CD4-positive, alpha-beta T cell treated with Interleukin-4 for 4 hours (primary cell): Measurements from ENCODE around the gene RPRM.
"Not testable (repeated sequence)": the region's sequence is repeated elsewhere in the genome, so short reads cannot be mapped to it uniquely, and the experiment has no call there.

Experiments
- DNase-seq: peaks from one replicate; pipeline ENCODE4 v3.0.0-alpha.2; 2020

Gene RPRM

DNA sequence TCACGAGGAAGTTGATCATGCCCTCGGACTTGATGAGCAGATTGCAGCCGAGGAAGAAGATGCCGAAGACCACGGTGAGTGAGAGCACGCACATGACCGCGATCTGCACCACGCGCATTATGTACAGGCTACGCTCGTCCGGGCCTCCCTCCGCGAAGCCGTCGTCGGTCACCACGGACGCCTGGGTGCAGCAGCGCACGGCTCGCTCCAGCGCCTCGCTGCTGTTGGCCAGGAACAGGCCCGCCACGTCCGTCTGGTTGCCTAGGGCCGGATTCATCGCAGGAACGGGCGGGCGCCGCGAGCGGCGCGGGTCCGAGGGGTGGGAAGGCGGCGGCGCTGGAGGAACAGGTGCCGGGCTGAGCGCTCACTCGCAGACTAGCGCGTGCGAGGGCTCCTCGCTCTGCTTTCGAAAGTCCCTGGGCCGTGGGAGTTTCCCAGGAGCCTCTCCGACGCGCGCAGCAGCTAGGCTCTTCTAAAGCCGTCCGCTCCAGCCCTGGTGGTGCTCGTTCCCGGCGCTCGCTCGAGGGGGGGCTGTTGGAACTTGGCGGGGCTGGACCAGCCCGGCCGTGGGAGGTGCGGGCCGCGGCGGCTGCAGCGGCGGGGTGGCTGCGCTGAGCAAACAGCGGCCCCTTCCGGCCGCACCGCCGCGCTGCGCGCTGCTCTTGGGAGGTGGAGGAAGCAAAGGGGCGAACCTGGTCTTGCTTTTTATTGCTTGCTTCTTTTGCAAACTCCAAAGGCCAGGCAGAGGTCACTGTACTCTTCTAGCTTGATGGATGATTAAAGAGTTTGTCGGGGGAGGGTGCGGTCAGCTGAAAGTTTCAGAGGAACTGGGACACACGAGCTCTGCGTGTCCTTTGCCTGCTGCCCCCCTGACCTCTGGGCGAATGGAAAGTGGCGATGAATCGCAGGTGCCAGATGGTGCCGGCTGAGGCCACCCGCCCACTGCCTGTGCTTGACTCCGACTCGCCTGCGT lies at the start of gene RPRM:
Gene RPRM (minus strand): TSS at position 474 of the 973 bp plus-strand sequence. CDS start 197 bp downstream, at position 277.
- peak; percentile 32 for DNase-seq

DNA sequence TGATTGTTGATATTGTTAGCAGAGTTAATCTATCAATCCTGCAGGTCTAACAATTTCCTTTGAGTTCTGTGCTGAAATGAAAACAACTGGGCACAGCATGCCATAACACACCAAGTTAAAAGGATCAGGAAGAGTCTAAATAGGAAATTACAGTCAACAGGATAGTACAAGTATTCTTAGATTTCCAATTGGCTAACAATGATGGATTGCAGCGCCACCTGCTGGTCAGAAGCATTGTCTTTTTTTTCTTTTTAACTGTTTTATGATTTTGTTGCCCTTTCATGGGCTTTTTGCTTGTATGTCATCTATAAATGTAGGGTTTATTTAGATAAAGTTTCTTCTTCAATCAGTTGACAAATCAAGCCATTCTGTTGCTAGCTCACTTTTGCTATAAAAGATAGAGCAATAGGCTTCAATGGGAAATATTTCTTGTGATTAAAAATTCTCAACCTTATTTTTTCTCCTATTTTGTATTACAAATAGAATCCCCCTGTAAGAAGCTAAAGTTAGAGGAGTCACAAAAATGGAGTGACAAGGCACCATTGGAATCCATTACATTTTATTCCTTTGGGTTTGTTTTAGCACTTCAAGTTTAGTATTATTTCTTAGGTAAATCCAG lies 40.8 kb upstream of the RPRM start:
- peak; percentile 47 for DNase-seq

DNA sequence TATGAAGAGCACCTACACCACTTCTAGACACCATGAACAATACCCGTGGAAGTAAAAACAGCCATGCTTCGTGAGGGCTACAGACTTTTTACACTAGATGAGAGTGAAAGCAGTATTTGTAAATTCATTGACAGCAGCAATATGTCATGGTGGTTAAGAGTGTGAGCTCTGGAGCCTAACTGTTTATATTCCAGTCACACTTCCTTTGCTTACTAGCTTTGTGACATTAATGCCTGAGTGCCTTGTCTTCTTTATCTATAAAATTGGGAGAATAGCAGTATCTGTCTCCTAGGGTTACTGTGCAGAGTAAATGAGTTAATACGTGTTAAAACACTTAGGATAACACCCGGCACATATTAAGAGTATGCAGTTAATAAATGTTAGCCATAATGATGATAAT lies 33.8 kb upstream of the RPRM start:
- no peak for DNase-seq

DNA sequence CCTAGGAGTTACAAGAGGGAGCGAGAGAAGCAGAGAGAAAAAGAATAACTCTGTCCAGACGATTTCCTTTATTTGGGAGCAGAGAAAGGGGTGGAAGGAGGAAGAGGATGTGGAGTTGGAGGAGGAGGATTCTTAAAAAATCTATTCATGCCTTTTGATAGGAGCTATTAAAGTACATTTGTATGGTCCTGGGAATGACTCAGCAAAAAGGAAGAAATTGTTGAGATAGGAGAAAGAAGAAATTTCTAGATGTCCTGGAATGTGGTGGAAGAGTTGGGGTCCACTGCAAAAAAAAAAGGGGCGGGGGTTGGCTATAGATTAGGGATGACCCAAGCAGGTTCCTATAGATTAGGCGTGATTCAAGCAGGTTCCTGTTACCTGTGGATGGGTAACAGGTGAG lies 32.4 kb upstream of the RPRM start:
- DNase-seq = no peak

DNA sequence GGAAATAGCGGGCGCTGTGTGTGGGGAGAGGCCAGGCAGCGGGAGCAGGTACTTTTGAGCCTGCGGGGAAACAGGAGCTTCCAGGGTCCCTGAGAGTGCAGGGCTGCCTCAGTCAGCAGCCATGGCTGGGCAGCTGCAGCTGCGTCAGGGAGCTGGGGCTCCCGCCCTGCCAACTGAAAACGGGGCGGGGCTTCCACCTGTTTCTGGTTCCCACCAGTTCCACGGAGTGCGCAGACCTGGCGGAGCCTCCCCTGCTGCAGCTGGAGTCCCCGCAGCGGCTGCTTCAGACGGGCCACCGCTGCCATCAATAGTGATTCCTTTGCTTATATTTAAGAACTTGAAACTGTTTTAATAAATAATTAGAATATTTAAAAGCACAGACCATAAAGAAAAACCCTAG lies 30.6 kb upstream of the RPRM start:
- DNase-seq = no peak

DNA sequence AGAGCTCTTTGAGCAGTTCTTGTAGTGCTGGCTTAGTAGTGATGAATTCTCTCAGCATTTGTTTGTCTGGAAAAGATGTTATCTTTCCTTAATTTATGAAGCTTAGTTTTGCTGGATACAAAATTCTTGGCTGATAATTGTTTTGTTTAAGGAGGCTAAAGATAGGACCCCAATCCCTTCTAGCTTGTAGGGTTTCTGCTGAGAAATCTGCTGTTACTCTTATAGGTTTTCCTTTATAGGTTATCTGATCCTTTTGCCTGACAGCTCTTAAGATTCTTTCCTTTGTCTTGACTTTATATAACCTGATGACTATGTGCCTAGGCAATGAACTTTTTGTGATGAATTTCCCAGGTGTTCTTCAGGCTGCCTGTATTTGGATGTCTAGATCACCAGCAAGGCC lies 27.9 kb upstream of the RPRM start:
- not testable (repeated sequence) for DNase-seq

DNA sequence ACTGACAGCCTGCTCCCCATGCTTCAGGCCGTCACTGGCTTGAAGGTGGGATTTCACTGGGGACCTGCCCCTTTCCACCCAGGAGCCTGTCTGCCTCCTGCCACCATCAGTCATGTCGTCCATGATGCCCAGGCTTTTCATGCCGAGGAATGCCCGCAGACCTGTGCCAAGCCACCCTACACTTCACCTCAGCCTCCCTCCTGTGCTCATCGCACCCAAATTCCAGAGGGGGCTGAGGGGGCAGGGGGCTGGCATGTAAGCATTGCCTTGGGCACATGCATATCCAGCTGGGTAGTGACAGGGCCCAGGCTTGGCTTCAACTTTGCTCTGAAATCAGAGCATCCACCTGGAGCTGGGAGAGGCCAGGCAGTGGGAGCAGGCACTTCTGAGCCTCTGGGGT lies 20.9 kb upstream of the RPRM start:
- DNase-seq = no peak

DNA sequence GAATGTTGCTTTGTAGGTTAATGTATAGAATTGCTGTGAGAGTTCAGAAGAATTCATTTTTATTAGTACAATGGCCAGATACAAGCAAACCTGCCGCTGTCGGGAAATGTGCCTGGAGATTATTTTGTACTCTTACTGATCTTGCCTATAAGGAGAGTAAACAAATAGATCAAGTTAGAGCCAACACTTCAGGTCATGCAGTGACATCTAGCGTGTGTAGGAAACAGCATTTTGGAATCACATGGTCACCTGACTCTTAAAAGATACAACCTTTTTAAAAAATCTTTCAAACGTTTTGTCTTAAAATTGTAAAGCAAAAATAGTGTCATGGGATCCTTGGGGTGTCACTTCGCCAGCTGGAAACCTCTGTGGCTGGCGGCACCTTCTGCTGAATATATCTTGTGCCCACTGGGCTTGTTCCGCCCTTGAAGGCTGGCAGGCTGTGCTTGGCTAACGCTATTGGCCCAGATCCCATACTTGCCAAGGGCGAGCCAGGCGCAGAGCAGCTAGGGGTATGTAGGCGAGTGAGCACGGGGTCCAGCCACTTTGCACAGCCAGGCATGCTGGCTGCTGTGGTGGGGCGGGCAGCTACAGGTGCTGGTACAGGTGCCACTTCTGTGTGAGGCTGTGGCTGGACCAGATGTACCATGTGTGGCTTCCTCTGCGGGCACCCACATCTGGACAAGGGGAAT lies 19.5 kb upstream of the RPRM start:
- DNase-seq = no peak

DNA sequence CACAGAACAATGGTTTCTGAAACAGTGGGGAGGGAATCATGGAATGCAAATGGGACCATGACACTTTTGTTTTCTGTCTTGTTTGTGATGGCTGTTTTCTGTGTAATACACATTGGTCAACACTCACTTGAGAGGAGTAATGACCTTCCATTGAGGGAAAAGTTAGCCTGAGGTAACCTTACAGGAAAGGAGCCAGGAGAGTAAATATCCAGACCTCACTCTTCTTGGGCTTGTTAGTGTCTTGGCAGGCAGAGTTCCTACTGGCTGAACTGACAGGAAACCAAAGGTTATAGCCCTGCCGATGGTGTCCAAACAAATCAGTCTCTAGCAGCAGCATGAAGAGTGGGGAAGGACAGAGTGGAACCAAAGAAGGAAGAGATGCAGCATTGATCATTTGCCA lies 17.2 kb upstream of the RPRM start:
- no peak for DNase-seq

DNA sequence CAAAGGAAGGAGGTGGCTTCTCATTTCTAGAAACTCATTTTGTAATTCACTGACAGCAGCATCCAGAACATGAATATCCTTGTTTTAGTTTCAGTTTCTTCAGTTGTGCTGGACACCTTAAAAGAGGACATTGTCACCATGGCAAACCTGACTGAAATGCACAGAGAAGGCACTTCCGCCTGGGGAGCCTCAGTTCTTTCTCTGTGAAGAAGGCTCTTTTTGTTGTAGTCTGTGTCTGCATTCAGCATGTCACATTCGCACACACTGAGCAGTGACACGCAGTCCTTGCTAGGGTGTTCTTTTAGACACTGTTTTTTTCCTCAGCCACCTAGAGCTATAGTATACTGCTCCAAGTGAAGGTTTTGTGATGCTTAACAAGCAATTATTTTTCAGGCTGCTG lies 9.5 kb upstream of the RPRM start:
- DNase-seq = no peak

DNA sequence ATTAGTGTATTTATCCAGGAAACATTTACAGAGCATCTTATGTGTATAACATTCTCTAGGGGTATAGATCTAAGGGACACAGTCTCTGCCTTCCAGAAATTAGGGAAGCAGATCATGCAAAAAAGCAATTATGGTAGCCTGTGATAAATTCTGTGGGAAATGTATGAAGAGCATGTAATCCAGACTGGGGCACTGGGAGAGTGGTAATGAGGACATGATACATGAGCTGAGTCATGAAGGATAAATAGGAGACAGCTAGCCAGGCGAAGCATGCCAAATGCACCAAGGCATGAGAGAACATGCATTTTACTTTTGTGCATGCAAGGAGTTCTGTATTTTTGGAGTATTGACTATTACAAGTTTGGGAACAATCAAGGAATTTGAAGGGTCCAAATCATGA lies 8.9 kb upstream of the RPRM start:
- DNase-seq = no peak

DNA sequence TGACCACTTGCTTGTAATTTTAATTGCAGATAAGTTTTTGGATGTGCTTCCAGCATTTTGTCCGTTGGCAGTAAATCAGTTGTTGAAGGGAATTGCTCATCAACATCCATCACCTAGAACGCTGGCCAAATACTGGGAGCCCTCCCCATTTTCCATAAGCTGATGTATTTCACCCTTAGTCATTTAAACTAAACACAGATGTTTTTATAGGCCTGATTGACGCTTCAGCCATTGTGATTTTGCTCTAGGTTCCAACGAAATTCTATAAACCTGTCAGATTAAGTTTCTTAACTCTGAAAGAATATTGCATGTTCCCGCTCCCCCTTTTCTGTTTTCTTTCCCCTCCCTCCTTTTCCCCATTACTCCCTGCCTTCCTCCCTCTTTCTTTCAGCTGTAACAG lies 1.0 kb upstream of the RPRM start:
- no peak for DNase-seq

DNA sequence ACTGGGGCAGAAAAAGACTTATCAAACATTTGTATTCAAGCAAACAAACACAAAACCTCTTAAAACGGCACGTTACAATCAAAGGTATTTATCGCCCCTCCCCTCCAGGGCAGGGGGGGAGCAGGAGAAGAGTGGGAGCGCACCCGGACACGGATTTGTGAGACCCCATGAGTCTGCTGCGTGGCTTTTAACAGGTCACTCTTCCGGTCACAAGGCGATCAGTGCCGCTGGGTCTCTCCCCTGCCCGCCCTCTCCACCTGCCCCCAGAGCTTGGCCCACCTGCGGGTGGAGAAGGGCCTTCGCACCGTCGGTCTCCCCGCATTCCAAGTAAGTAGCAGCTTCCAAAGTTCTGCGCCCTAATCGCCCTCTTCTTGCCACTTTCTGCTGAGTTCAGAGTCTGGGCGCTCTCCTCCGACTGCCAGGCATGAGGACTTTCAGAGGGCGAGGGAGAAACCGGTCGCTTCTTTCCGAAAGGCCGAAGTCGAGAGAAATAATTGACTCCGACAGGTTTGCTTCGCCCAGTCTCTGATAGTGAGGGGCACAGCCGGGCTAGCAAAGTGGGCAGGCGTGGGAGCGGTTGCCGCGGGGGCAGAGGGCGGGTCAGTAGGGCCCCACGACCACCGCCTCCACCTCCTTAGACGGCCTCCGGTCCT lies 800 bp downstream of the RPRM start:
- no peak for DNase-seq

DNA sequence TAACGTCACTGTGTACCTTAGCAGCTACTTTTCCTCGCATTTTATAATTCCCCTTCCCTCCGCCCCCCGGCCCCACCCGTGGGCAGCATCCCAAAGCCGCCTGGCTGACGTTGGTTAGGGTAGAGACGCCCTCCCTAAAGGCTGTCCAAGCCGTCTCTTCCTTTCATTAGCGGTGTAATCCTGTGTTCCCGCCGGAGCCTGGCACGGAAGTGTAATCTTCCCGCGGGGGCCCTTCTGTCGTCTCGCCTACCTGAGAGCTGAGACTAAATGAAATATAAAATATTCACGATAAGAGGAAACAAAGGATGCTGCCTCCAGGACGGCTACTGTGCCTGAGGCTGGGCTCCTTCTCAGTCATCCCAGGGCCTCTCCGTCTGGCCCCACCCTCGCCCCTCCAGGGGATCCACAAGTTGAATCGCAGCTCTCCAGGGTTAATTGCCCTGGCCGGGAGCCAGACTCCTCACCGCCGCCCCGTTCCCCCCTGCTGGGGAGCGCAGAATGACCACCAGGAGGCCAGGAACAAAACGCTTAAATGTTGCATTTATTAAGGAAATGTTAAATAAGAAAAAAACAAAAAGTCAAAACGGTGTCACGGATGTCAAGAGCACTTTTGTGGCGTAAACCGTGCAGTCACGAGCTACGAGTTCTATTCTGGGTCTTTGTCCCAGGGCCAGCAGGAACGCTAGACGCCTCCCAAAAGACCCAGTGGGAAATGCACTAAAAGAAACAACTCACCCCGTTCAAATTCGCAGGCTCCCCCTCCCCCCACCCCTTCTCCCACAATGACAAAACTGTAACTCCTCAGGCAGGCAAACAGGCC lies 1.5 kb downstream of the RPRM start:
- DNase-seq = no peak

DNA sequence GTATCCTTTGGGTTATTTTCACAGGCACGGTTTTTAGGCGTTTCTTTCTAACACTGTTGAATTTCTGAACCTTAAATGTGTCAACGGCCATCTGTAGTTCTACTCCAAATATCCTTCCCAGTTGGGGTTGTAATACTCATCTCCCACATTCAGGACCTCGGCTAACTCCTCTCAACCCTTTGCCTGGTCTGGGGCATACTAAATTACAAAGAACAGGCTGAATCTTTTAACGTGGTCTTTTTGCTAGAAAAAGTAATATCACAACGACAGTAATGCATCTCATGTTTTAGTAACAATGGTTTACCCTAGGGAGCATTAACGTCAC lies 2.1 kb downstream of the RPRM start:
- no peak for DNase-seq

DNA sequence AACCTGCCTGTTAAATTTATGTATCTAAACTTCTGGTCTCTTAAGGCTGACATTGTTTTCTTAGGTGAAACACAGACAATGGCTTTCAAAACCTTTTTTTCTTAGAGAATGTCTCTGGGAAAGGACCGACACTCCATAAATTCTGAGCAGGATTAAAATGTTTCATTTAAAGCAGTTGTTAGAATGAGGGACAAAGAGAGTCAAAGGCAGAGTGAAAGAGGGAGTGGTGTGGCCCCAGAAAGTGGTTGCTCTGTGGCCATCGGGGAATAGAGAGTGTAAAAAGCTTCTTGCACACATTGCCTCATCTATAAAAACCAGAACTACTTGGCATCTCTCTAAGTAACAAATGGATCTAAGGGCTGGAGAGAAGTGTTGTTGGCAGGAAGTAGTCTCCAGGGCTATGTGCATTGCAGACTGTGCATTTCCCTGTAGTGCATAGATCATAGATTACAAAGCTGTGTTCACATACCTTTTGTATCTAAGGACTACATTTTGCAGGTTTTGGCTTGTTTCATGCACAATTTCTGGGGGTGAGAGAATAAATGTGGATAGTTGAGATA lies 3.6 kb downstream of the RPRM start:
- DNase-seq = no peak

DNA sequence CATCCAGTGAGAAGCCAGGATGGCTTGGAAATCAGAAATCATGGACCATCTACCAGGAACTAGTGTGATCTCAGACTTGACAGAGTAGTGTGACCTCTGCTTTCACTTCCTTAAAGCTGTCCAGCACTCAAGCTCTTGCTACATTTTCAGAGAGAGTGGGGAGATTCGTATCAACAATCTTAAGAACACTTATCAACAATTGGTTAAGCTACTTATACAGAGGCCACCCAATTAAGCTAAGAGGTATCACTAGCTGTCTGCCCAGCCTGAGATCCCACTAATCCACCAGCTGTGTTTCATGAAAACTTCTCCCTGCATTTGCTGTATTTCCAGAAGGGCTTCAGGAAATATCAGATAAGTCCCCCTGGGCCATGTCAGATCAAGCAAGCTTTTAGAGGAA lies 4.2 kb downstream of the RPRM start:
- no peak for DNase-seq

DNA sequence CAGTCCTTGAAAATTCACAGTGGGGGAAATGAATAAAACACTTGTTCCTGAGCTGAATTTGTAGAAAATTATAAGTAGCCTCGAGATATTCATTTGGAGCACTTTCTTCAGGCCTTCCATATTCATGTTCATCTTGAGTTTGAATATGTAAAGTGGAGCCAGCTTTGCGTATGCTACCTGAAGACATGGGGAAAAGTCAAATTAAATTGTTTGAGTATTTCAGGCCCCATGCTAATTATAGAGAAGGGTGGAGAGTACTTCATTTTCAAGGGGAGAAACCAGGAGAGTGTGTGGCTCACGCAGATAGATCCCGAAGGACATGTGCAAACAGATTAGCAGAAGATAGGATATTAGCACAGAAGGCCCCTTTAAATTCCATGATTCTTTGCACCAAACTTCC lies 7.7 kb downstream of the RPRM start:
- no peak for DNase-seq

DNA sequence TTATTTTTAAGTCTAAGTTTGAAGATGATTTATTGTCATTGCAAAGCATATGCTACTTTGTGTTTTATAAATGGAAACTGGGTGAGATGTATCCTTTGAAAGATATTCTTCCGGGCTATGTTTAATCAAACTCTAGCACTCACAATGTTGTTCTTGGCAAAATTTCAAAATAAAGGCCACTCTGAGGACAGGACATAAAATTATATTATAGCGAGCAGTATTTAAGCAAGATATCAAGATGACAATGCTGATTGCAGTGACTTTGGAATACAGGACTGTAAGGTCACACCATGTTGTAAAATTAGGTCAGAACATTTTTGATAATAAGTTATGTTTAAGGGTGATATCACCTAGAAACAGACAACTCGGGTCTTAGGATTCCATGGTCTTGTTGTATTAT lies 14.2 kb downstream of the RPRM start:
- DNase-seq = no peak

DNA sequence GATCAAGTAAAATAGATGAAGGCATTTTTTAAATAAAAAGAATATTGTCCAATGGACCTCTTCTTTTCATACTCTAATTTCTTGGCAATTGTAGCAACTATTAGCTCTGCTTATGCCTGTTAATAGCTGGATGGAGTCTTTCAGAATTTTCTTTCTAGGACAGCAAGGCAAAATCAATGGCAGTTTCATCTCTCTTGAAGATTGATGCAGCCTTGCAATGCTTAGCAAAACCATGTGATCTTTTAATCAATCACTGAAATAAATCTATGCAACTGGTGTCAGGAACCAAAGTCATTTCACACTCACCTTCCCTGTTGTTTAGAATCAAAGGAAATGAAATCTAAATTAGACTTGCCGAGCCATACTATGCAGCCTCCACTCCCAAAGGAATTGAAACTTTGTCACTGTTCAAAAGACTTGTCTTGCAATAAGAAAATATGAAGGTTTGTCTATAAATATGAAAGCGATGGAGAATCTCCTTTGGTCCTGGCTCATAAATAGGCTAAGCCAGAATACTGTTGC lies 16.2 kb downstream of the RPRM start:
- DNase-seq = no peak

DNA sequence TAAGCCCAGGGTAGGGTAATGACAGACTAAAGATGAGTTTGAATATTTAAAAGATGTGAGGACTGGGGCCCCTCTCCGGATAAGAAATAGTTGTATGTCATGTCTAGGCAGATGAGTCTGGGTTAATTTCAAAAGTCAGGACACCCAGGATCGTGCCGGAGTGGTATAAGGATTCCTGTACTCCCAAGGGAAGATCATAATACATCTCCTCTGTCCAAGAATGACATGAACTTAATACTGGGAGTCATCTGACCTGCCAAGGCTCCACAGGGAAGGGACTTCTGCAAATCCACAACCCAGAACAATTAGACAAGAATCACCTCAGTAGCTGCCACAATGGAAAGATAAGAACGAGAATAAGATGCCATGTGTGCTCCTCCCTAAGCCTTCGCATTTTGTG lies 17.1 kb downstream of the RPRM start:
- no peak for DNase-seq

DNA sequence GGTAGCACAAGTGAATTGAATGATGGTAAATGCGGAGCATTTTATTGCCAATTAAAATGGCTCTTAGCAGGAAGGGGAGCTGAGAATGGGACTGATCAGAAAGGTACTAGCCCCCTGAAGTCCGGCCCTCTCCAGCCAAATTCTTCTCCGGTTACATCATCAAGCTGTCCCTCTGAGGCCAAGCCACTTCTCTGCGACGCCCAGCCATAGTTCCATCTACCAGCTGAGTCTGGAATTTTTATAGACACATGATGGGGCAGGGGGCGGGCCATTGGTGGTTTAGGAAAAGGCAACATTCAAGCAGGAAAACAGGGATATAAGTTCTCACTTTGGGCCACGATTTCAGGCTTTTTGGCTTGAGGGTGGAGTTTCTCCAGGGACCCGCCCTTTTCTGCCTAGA lies 22.7 kb downstream of the RPRM start:
- no peak for DNase-seq
